Activated gamma-delta T cell treated with anti-CD3 and anti-CD28 coated beads, Interleukin-2, amount 50 U/mL, for 16 hours (primary cell): ENCODE results near the gene MFSD2A.
A peak's percentile ranks its signal among the peaks of the same experiment; 100 is the strongest.
"Not testable (repeated sequence)": the region's sequence is repeated elsewhere in the genome, so short reads cannot be mapped to it uniquely, and the experiment has no call there.

Experiments used
- DNase-seq: peaks from one replicate; pipeline ENCODE4 v3.0.0-alpha.2; 2020; ENCODE audit warnings: low read depth

Gene MFSD2A

DNA sequence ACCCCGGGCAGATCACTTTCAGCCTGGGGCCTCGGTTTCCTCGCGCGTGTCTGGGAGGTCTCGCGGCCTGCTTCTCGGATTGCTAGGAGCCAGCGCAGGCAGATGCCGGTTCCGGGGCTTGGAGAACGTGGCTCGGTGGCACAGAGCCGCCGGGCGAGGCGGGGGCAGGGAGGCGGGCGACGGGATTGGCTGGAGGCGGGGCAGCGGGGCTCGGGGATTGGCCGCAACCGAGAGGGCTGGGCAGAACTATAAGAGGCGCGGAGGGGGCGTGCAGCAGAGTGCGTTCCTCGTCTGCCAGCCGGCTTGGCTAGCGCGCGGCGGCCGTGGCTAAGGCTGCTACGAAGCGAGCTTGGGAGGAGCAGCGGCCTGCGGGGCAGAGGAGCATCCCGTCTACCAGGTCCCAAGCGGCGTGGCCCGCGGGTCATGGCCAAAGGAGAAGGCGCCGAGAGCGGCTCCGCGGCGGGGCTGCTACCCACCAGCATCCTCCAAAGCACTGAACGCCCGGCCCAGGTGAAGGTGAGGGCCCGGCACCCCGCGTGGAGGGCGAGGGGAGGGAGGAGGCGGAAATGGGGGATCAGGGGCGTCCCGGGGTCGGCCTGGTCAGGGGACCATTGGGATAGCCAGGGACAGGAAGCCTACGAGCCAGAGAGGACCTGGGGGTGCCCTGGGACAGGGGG lies at the start of gene MFSD2A:
Gene MFSD2A, plus strand, starts transcription at position 276 of the 677 bp plus-strand sequence. Its CDS starts 148 bp downstream, at position 424.
- peak; percentile 79 for DNase-seq

DNA sequence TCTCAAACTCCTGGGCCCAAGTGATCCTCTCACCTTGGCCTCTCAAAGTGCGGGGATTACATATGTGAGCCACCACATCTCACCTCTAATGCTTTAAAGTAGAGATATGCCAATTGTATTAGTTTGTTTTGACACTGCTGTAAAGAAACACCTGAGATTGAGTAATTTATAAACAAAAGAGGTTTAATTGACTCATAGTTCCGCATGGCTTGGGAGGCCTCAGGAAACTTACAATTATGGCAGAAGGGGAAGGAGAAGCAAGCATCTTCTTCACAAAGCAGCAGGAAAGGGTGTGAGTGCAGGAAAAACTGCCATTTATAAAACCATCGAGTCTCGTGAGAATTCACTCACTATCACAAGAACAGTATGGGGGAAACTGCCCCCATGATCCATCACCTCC lies 49.8 kb upstream of the MFSD2A start:
- DNase-seq: no peak

- no peak for DNase-seq
These were observed 47.2 kb upstream of the MFSD2A start for GRCh38 chr1:39907528-39908453.

DNA sequence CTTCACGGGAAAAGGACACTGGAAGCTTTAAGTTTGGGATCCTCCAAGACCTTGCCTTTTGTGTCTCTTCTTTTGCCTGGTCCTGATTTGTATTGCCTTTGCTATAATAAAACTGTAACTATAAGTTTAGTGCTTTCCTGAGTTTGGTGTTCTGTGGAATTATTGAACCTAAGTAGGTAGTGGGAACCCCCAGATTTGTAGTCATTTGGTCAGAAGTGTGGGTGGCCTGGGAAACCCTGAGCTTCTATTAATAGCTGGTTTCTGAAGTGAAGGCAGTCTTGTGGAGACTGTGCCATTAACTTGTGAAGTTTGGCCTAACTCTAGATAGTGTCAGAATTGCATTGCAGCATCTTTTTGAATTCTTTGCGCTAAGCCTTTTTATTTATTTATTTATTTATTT lies 46.4 kb upstream of the MFSD2A start:
- no peak for DNase-seq

DNA sequence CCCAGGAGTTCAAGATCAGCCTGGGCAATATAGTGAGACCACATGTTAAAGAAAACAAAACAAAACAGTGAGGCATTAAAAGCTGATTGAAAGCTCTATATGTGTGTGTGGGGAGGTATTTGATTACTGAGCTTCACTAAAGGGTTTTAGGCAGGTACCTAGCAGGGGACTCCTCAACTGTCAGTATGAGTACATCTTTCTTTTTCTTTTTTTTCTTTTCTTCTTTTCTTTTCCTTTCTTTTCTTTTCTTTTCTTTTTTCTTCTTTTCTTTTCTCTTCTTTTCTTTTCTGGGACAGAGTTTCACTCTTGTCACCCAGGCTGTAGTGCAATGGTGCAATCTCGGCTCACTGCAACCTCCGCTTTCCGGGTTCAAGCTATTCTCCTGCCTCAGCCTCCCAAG lies 44.7 kb upstream of the MFSD2A start:
- DNase-seq: no peak

DNA sequence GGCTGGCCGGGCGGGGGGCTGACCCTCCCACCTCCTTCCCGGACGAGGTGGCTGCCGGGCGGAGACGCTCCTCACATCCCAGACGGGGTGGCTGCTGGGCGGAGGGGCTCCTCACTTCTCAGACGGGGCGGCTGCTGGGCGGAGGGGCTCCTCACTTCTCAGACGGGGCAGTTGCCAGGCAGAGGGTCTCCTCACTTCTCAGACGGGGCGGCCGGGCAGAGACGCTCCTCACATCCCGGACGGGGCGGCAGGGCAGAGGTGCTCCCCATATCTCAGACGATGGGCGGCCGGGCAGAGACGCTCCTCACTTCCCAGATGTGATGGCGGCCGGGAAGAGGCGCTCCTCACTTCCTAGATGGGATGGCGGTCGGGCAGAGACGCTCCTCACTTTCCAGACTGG lies 41.8 kb upstream of the MFSD2A start:
- not testable (repeated sequence) for DNase-seq

DNA sequence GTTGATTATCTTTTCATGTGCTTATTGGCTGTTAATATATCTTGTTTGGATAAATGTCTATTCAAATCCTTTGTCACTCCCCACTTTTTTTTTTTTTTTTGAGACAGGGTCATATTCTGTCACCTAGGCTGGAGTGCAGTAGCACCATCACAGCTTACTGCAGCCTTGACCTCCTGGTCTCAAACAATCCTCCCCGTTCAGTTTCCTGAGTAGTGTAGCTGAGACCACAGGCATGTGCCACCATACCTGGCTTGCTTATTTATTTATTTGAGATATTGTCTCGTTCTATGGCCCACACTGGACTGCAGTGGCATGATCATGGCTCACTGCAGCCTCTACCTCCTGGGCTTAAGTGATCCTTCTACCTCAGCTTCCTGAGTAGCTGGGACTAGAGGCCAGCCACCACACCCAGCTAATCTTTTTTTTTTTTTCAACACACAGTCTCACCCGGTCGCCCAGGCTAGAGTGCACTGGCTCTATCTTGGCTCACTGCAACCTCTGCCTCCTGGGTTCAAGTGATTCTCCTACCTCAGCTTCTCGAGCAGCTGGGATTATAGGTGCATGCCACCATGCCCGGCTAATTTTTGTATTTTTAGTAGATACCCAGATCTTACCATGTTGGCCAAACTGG lies 39.3 kb upstream of the MFSD2A start:
- DNase-seq: no peak

DNA sequence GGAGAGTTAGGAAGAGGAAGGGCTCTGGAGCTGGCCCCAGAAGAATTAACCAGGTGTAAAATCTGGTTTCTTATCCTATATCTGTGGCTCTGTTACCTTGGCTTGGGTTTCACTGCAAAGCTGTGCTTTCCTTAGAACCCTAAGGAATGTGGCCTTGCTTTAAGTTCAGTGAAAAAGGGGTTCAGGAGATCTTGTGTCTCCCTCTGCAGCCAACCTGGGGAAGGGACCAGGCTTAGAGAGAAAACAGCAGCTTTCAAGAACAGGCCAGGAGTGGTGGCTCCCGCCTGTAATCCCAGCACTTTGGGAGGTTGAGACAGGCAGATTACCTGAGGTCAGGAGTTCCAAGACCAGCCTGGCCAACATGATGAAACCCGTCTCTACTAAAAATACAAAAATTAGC lies 37.1 kb upstream of the MFSD2A start:
- DNase-seq: no peak

DNA sequence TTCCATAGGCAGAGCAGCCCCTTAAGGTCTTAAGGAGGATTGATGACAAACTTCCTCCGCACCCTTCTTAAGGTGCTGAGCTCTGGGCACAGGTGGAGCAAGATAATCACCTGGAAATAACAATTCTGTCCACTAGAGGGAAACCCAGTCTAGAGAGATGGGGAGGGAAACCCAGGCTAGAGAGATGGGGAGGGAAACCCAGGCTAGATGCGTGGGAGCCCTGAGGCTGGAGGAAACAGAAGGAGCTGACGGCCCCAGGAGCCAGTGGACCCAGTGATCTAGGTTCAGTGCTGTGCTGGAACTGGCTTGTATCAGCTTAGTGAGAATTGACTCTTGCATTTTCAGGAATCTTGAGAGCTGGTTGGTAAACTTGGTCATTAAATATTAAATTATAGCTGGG lies 35.4 kb upstream of the MFSD2A start:
- DNase-seq: peak; percentile 9

- no peak for DNase-seq
These were observed 32.7 kb upstream of the MFSD2A start for GRCh38 chr1:39922251-39922688.

- no peak for DNase-seq
These were observed 29.1 kb upstream of the MFSD2A start for GRCh38 chr1:39925721-39926342.

DNA sequence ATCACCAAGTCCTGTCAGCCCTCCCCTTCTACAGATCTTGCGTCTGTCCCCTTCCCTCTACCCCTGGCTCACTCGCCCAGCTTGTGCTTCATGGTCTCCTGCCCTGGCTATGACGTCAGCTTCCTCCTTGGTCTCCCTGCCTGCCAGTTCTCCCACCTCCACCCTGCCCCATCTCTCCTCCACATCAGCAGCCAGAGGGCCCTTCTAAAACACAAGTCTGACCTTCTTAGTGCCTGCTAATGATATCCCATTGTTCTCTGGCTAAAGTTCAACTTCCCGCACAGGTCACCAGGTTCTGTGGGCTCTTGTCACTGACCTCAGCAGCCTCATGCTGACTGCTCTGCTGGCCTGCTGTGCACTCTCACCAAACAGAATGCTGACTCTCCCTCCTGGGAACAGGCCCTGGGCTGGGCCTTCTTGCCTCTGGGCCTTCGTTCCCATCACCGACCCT lies 28.6 kb upstream of the MFSD2A start:
- DNase-seq: no peak

- no peak for DNase-seq
These were observed 28.1 kb upstream of the MFSD2A start for GRCh38 chr1:39926820-39927219.

DNA sequence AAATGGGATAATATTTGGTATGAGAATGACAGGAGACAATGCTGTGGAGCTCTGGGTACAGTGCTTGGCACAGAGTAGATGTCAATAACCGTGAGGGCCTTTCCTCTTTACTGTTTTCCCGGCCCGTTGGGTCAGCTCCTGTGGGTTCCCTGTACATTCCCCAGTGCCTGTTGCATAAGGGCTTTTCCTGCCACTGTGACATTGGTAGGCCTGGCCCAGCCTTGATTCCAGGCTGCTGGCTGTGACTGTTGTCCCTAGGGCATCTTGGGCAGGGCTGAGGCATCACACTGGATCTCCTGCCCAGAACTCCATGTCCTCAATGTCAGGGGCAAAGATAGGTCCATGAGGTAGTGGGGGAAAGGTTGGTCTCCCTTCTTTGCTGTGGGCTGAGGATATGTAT lies 27.4 kb upstream of the MFSD2A start:
- no peak for DNase-seq

DNA sequence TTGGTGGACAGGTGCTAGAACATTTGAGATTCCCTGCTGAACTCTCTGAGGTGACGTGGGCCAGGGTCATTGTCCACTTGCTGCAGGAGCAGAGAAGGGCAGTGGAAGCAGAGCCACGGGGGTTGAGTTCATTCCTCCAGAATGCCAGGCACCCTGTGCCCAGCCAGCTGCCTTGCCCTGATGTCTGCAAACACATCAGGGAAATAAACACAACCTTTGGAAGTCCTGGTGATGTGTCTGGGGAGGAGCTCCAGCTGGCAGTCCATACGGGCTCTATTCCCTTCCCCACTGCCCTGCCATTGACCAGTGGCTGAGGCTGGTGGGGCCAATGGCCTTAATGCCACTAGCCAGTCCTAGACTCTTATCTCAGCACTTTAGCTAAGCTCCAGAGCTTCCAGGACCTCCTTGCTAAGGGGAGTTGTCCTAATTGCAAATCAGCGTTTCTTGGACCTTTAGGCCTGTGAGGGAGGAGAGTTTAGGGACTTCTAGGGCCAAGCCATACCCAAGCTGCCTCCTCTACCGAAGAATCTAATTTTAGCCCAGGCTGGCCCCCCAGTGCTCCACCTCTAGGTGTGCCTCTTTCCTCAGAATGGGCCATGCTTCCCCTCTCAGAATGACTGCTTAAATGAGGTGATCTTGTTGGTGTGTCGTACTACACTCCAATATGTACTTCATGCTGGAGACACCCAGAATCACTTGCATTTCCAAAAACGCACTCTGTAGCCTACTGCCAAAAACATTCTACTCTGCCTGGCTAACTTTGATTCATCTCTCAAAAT lies 25.9 kb upstream of the MFSD2A start:
- DNase-seq: no peak

- DNase-seq: no peak
These were observed 20.7 kb upstream of the MFSD2A start for GRCh38 chr1:39933956-39934941.

- no peak for DNase-seq
These were observed 18.0 kb upstream of the MFSD2A start for GRCh38 chr1:39936724-39937491.

GRCh38 chr1:39938856-39939255 lies 16.1 kb upstream of the MFSD2A start:
- DNase-seq: no peak

DNA sequence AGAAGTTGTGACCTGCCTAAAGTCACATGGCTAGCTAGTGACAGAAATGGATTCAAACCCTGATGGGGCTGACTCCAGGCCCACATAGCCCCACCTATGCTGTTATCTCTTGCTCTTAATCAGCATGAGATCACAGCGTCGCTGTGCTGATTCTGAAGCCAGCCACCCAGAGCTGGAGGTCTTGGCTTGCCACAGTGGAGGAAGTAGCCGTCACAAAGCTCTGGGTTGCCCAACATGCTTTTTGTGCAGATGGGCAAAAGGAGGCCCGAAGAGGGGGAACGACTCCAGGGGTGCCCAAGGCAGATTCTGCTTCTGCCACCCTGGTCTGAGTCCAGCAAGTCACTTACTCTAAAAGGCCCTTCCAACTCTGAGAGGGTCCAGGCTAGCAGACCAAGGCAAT lies 14.7 kb upstream of the MFSD2A start:
- no peak for DNase-seq
